Activated effector memory CD4-positive, alpha-beta T cell treated with Interleukin-2 at 50 U/mL for 16 hours (primary cell): ENCODE measurements around the gene IP6K3.

Source experiments
- DNase-seq: peaks from one replicate; pipeline ENCODE4 v3.0.0-alpha.2; 2020

IP6K3 gene

GRCh38 chr6:33746651-33747100, at the start of gene IP6K3:
IP6K3 (minus strand) TSS chr6:33746905; CDS start chr6:33735476, 11,429 bp downstream.
- DNase-seq: no peak

DNA sequence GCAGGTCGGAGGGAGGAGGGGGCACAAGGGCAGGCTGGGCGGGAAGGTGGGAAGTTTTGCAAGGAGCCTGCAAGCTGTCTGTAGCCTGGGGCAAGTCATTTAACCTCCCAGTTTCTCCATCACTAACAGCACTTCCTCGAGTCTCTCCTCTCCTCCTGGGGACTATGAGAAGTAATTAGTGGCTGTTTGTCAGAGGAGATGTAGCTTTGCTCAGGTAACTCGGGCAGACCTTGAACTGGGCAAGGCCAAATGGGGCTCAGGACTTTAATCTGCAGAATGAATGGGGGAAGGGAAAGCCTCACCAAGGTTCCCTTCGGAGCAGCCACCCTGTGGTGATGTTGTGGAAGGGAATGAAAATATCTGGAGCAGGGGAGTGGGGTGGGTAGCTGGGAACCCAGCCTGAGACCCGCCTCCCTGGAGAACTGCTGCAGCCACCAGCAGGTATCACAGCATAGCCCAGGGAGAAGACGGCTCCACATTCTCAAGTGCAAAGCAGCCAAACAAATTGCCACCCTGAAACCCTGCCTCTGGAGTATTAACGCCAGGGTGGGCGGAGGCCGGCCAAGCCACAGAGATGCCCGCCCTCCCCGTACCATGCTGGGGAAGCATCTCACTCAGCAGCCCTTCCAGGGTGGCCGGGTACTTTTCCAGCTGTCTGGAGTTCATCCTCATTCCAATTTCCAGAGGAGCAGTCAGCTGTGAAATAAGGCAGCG, 48.4 kb upstream of the IP6K3 start:
- no peak for DNase-seq

GRCh38 chr6:33792981-33793380, 46.3 kb upstream of the IP6K3 start:
- no peak for DNase-seq

GRCh38 chr6:33791620-33792019, 44.9 kb upstream of the IP6K3 start:
- DNase-seq: no peak

DNA sequence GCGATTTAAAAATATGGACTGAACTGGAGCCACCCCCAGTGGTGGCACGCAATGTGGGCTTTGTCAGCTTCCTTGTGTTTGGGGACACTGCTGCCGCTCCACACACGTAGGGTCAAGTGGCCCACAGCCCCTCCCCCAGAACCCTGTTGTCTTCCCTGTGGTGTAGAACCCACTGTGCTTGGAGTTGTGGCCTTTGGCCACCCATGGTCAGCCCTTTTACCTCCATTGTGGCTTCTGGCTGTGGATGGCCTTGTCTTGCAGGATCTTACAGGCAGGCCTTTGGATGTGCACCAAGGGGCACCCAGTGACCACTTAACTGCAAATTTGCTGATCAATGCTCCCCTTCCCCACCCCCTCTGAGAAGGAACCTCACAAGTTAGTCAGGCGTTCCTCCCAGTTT, 44.2 kb upstream of the IP6K3 start:
- no peak for DNase-seq

GRCh38 chr6:33790379-33790778, 43.7 kb upstream of the IP6K3 start:
- no peak for DNase-seq

GRCh38 chr6:33789550-33789895, 42.8 kb upstream of the IP6K3 start:
- no peak for DNase-seq

GRCh38 chr6:33788694-33789549, 42.2 kb upstream of the IP6K3 start, which contains the start of gene LEMD2:
LEMD2 (minus strand) TSS chr6:33789130; CDS start chr6:33789116, 14 bp downstream.
- peak; percentile 92 for DNase-seq

DNA sequence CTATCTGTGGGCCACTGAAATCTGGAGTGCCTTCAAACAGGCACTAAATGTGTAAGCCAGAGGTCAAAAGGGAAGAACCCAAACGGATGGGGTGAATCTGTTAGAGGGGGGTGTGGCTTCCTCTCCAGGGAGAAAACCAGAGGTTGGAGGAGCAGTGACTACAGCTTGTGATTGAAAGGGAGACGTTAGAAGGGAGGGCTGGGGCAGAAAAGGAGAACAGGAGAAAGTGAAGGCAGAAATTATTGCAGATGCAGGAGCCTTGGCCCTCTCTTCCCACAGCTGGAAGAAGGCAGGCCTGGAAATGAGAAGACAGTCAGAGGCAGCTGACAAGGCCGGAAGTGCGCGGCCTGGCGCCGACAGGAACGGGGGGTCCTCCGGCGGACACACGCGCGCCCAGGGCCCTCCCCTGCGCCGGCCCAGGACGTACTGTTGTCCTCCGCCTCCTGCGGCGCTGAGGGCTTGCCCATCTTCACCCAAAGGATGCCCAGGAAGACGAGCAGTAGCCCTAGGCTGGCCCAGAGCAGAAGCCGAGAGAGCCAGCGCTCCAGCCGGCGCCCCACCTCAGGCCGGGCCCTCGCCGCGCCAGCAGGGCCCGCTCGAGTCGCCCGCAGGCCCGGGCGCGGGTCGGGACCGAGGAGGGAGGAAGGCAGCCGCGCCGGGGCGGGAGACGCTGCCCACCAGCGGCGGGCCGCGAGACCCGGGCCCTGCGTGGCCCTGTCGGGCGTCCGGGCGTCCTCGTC, 41.4 kb upstream of the IP6K3 start:
- peak; percentile 49 for DNase-seq

DNA sequence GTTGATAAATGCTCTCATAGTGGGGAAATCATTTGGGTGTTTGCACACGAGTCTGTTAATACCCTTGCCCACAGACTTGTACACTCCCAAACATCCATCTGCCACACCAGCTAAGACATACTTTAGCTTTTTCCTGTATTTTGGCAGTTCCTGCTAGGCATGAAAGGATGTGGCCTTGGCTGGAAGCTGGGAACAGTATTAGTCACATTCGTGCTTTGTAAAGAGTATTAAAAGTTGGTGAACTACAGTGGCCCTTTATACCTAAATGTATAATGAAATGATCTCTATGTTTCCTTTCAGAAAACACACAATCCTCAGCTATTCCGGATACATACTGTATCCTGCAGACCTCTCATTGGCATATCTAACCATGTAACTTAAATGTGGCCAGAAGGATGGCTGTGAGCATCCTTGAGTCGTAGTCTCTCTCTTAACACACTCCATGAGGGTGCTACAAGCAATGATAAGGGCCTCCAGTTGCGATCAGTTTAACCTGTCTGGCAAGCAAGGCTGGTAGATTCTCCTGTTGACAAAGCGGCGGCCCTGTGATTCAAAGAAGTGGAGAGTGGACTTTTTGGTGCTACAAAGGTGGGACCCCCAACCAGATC, 40.7 kb upstream of the IP6K3 start:
- DNase-seq: no peak

- DNase-seq: no peak
Measured at GRCh38 chr6:33786736-33787135, 40.0 kb upstream of the IP6K3 start.

DNA sequence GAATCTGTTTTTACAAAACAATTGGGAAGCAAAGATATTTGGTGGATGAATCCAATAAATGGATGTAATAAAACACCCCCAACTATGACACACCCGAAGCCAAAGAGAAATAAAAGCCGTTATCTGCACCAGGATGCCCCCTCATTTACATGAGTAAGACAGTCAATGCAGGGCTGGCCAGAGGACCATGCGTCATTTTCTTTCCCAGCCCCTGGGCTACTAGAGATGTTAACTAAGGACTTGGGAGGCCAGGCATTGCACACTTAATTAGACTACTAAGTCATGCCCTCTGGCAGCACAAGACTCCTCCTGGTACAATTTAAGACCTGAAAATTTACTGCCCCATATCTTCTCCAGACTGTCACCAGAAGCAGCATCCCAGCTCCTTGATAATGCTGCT, 39.1 kb upstream of the IP6K3 start:
- DNase-seq: no peak

DNA sequence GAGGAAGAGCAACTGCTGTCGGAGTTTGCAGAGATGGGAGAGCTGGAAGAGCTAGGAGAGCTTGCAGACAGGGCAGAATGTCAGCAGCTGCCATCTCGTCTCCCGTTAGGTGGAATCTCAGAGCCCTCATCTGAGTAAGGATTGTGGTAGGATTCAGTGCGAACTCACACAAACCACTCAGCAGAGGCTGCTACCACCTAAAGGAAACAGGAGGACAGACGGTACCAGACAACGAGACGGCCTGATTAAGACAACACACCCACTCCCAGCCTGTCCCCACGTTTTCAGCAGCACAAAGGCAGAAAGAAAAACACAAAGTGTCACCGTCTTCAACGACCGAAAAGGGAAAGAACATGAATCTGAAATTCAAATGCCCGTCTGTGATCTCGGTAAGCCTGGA, 38.1 kb upstream of the IP6K3 start:
- DNase-seq: no peak

GRCh38 chr6:33783781-33784520, 37.2 kb upstream of the IP6K3 start:
- no peak for DNase-seq

DNA sequence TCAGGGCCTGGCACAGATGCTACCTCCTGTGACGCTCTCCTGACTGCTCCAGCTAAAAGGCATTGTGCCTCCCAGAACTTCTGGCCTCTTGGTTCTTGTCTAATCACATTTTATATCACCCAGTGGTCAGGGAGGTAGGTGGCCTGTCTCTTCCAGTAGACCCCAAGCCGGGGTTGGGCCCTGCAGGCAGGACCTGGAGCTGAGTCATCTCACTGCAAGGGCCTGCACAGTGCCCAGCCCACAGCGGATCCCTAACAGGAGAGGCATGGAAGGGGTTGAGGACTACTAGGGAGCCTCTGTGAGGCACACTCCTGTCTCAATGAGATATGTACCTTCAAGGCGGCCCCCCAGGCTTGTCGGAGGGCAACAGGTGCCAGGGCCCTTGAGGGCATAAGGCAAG, 35.9 kb upstream of the IP6K3 start:
- DNase-seq: no peak

DNA sequence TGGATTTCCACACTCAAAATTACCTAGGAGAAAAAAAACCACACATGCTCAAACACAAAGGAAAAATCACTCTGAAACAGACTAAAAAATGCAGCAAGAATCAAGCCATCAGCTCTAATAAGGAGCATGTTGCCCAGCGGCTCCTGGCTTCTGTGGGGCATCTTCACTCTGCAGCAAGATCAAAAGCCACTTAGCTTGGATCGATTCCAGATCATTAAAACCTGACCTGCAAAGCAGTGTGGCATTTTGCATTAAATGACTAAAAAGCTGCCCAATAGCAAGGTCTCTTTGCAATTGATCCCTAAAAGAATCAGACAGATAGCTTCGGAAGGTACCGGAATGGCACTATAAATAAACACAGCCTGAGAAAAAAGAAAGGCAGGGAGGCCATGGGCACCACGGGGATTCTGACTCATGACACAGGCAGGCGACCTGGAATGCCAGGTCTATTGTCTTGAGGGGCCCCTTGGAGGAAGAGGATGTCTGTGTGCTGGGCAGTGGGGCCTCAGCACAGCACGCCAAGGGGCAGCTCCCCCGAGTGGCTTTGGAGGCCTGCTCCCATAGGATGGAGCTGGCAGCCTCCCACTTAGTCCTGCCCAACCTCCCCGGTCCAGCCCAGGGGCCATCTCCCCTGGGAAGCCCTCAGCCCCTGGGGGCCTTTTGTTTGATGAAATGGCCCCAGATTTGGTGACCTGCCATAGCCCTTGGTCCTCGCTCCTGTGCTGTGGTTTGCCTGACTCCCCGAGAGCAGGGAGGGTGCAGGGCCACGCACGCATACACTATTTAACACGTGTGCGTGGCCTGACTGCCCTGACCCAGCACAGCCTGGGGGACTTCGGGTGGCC, 34.6 kb upstream of the IP6K3 start:
- DNase-seq: no peak

- no peak for DNase-seq
Measured at GRCh38 chr6:33779895-33780294, 33.2 kb upstream of the IP6K3 start.

DNA sequence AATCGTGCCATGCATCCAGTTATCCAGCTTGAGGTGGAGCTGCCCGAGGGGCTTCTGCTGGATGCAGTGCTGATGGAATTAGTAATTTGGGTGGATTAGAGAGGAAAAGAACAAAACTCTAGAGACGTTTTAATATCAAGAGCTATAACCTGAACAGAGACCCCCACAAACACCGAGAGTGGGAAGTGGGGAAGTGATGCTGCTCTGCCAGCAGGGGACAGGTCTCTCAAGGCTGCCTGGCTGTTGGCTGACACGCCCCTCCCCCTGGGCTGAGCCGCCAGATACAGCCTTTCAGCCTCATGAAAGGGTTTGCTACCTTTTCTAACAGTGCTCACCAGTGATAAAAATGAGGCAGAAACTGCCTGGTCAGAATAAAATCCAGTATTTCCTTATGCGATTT, 32.6 kb upstream of the IP6K3 start:
- no peak for DNase-seq

DNA sequence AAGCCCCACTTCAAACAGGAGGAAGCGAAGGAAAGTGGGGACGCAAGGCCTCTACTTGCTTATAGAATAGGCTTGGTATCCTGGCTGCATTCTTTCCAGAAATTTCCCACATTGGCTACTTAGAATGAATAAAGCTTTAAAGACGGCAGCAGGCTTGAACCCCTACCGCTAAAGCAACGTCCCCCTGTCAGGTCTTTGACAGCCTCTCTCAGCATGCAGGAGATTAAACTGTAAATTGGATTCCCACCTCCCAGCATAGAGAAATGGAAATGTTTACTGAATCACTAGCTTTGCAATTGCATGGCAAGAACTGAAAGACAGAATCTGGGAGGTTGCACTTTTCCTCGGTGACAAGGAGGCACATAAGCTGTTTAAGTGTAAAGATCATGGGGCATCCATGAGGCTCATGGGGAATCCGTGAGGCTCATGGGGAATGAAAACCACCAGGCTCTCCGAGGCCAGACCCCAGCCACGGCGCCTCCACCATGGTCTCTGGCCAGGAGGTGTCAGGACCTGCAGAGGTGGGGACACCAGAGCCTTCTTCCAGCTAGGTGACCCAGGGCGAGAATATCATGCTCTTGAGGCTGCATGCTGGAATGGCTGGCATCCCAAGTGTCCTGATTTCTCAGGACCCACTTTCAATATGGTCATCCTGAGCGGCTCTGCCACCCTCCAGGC, 31.9 kb upstream of the IP6K3 start:
- DNase-seq: no peak
